Right lobe of liver (tissue), 6 donors: ENCODE results near the gene SLFN11. TPM values are rescaled to one million over a fixed set of nuclear protein-coding genes. Genes with fewer than 3 reads are reported as not detected.

Experiments used
- ATAC-seq, 4 donors: fragments of 200-7000 bp; cut with Tn5 transposase; one replicate each; pipeline ENCODE4 v1.9.1; 2020; ENCODE audit warnings: mild to moderate bottlenecking in 4 of 4, moderate library complexity in 4 of 4
- DNase-seq, 3 donors: peaks; one replicate each; pipeline ENCODE4 v3.0.0-alpha.2; 2020
- H3K27ac ChIP-seq, 3 donors: fragments of 200-600 bp; one replicate each; pipeline ENCODE4 v1.8.0; 2022
- H3K27me3 ChIP-seq, 2 donors: fragments of 200-600 bp; one replicate each; pipeline ENCODE4 v1.8.0; 2022
- H3K36me3 ChIP-seq, 4 donors: fragments of 200-600 bp; sonication (generic) in 1 of 4; one replicate each; pipeline versions ENCODE4 v1.5.1 to v1.8.0; 2017 to 2022; ENCODE audit warnings: control low read depth in 1 of 4
- H3K4me1 ChIP-seq, 4 donors: fragments of 200-600 bp; sonication (generic) in 1 of 4; one replicate each; pipeline versions ENCODE4 v1.5.1 to v1.8.0; 2017 to 2022; ENCODE audit warnings: control low read depth in 1 of 4
- H3K4me3 ChIP-seq, 3 donors: fragments of 200-600 bp; one replicate each; pipeline ENCODE4 v1.8.0; 2022
- H3K9me3 ChIP-seq, 4 donors: fragments of 200-600 bp; sonication (generic) in 1 of 4; one replicate each; pipeline versions ENCODE4 v1.5.1 to v1.8.0; 2017 to 2022; ENCODE audit warnings: control low read depth in 1 of 4
- POLR2A ChIP-seq: fragments of 450-650 bp; IDR thresholded peaks from one replicate; pipeline ENCODE4 v1.6.1; 2017; ENCODE audit warnings: antibody characterized with exemption, mild to moderate bottlenecking
- WGBS: methylation state at CpG from one replicate; pipeline ENCODE4 v1.1.6; 2018; ENCODE audit warnings: low coverage, low lambda C conversion rate; ENCODE audit not compliant: insufficient coverage; ENCODE audit errors: missing lambda C conversion rate; 5-methylcytosine and 5-hydroxymethylcytosine counted together
- intact Hi-C, 2 donors: fragments of 100-400 bp; cut with DNase I; formaldehyde crosslinking; loops; one replicate each; pipeline versions ENCODE4 v1.11.2 to v1.14.1; 2022
- total RNA-seq, 6 experiments: library from RNA; depleted of rRNA in 2 of 6; stranded (reverse); fragments of >200 nt in 2 of 6; fragmentation: NEBNext Ultra II Directional in 3 of 6; extraction: Animal tissue kit (Norgen Biotek cat#: 25700) in 3 of 6; gene quantifications; one replicate each; pipeline versions ENCODE4 v1.1.0 to v1.2.4, GENCODE V29; 2016 to 2023
- TF ChIP-seq, protein P1 (sequence below), 4 donors: fragments of 200-600 bp in 3 of 4; fragments of 450-650 bp in 1 of 4; IDR thresholded peaks; one replicate each; pipeline versions ENCODE4 v1.5.1 to v1.8.0; 2016 to 2022; ENCODE audit warnings: antibody characterized with exemption in 4 of 4, mild to moderate bottlenecking in 2 of 4
- donor health status: DM: no; HTN: yes; CAD: no.
- donor health status: DM: no; HTN: no; CAD: no.
- donor health status: DM: no; HTN: no; CAD: no.
- donor health status: DM: no; HTN: yes; CAD: no.
- donor health status: DM: no; HTN: yes; CAD: no.

The SLFN11 gene
- total RNA-seq, 6 experiments from 2014 or later: 1.4 to 8.9 (median 6.0) TPM

DNA sequence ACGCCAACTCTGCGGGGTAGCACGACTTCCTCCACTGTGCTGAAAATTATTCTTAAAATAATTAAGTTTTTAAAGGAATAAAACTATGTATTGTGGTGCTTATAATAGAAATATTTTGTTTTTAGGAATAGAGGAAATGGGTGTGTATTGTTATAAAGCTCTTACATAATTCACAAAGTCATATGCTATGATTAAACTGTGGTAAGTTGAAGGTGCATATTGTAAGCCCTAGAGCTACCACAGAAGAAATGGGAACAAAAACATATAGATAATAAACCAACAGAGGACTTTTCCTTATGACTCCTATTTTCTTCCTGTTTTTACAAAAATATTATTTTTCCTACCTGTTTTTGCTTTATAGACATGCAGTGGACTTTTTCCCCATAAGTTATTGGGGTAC is 4.3 kb upstream of the SLFN11 start:
- 55% methylated on average over 3 of the region's 3 CpGs for WGBS
- no peak overlapping the region for H3K4me3 ChIP-seq

DNA sequence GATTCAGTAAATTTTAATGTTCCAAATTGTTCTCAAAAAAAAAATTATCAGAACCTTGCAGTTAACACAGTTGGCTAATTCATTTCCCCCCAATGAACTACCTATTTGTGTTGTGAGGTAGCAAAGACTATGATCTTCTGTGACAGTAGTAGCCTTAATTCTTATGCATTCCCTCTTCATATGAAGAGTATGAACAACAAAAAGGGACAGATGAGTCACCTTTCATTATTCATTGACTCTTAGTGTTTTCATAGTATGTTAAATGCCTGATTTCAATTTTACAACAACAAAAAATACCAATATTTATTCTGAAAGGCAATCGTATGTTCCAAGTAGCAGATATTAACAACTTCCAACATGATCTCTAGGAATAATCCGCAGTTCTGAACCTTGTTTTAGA is 3.6 kb upstream of the SLFN11 start:
- H3K4me3 ChIP-seq: no peak overlapping the region
- no peaks in the 10 kb centered on the region for H3K4me1 ChIP-seq
- ATAC-seq (no peak), DNase-seq (no peak)
- 52% methylated on average over 2 of the region's 2 CpGs for WGBS
- intact Hi-C loops: no loop called here
- no peaks in the 10 kb centered on the region for H3K36me3 ChIP-seq
- TF ChIP-seq, protein P1, sequence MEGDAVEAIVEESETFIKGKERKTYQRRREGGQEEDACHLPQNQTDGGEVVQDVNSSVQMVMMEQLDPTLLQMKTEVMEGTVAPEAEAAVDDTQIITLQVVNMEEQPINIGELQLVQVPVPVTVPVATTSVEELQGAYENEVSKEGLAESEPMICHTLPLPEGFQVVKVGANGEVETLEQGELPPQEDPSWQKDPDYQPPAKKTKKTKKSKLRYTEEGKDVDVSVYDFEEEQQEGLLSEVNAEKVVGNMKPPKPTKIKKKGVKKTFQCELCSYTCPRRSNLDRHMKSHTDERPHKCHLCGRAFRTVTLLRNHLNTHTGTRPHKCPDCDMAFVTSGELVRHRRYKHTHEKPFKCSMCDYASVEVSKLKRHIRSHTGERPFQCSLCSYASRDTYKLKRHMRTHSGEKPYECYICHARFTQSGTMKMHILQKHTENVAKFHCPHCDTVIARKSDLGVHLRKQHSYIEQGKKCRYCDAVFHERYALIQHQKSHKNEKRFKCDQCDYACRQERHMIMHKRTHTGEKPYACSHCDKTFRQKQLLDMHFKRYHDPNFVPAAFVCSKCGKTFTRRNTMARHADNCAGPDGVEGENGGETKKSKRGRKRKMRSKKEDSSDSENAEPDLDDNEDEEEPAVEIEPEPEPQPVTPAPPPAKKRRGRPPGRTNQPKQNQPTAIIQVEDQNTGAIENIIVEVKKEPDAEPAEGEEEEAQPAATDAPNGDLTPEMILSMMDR (IDR thresholded peaks at IDR 0.05): no peak
- no peak for TF ChIP-seq POLR2A
- peaks cover 0 to 9% of the 10 kb centered on the region in 2 donors for H3K27me3 ChIP-seq
- H3K27ac ChIP-seq: no peak overlapping the region
- no peaks in the 10 kb centered on the region for H3K9me3 ChIP-seq

More for the DNA sequence above, 4.3 kb upstream of the SLFN11 start:
- ATAC-seq (no peak), DNase-seq (no peak)
- H3K4me1 ChIP-seq: no peaks in the 10 kb centered on the region
- TF ChIP-seq, protein P1 (IDR thresholded peaks at IDR 0.05): no peak
- TF ChIP-seq POLR2A: no peak
- intact Hi-C loops: no loop called here
- peaks cover 0 to 9% of the 10 kb centered on the region in 2 donors for H3K27me3 ChIP-seq
- H3K27ac ChIP-seq: no peak overlapping the region
- no peaks in the 10 kb centered on the region for H3K36me3 ChIP-seq
- no peaks in the 10 kb centered on the region for H3K9me3 ChIP-seq

DNA sequence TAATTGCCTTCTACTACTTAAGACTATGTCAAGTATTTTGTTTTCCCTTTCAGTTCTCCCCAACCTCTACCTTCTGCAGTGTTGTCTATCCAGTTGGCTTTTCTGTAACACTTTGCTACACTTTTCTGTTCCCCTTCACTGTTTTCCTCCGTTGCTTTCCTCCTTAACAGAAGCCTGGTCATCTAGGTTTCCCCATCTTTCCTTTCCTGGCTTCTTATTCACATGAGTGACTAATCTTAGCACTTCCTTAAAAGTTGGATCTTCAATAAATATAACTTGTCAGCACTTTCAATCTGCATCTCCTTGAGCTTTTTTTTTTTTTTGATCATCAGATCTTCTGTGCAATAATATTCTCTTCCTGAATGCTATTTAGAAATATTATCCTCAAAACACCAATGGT is 2.8 kb upstream of the SLFN11 start:
- Histone ChIP-seq H3K27me3 (peaks cover 0 to 16% of the 10 kb centered on the region in 2 donors), H3K36me3 (no peaks in the 10 kb centered on the region), H3K4me1 (no peaks in the 10 kb centered on the region), H3K4me3 (no peak overlapping the region), H3K9me3 (no peaks in the 10 kb centered on the region), H3K27ac (peak overlapping the region in 1 of 3 donors; percentile 34)
- no peak for TF ChIP-seq POLR2A
- ATAC-seq: no peak
- intact Hi-C loops: no loop called here
- WGBS: 8% methylated on average over 1 of the region's 1 CpG
- no peak for DNase-seq

DNA sequence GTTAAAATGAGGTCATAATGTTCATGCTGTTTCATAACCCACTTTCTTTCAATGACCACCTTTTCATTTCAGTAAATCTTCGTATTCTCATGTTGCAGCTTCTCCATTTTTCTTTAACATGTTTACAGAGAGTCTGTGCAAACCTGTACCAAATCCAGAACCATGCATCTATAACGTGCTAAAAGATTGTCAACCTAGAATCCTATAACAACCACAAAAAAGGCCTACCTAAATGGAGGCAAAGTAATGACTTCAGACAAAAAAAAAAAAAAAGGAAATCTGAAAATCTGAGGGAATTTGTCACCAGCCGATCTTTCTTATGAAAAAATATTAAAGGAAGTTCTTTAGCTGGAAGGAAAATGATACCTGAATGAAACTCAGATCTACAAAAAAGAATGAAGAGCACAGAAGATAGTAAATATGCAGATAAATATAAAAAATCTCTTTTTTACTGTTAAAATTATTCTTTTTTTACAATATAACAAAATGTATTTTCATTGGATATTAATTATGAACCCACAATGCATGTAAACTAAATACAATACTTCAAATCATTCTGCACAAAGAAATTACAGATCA is 1.4 kb upstream of the SLFN11 start:
- WGBS: 19% methylated on average over 3 of the region's 3 CpGs
- Histone ChIP-seq H3K4me1 (no peaks in the 10 kb centered on the region), H3K9me3 (no peaks in the 10 kb centered on the region), H3K27me3 (peaks cover 0 to 16% of the 10 kb centered on the region in 2 donors), H3K27ac (peak overlapping the region in 2 of 3 donors; percentile 63 to 88), H3K36me3 (no peaks in the 10 kb centered on the region), H3K4me3 (peak overlapping the region; percentile 32 to 43 (median 41))
- ATAC-seq (no peak), DNase-seq (no peak)
- TF ChIP-seq POLR2A: no peak
- intact Hi-C loops: no loop called here

DNA sequence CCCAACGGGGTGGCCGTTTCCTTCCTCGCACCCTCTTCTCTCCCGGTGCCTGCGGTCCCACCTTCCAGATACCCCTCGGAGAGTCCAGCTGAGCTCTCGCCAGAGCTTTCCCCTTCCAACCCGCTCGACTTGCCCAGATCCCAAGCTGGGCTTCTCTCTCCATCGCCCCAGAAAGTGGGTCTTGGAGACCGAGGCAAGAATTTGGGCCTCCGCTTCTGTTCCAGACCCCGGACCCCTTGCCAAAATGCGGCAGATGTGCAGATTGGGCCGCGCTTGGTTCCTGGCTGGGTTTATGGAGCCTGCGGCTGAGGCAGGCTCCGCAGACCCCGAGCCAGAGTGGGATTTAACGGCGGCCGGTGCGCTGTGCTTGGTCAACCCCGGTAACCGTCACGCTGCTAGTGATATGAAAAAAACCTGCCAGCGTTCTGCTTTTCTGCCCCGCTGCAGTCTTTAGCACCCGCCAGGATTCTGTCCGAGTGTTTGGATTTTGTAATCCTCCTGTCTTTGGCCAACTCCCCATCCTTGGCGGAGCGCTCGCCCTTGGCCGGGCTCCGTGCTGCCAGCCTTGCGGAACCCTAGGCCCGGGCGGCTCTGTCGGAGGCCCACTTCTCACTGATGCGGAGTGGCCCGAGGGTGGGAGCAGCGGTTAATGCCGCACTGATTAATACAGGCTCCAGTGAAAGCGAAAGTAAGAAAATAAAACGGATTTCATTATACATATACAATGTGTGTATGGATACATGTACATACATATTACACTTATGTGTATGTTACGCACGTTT is 754 bp upstream of the SLFN11 start:
- DNase-seq: peak; percentile 57 to 72 (median 63)
- intact Hi-C loops: no loop called here

More for the DNA sequence above, 754 bp upstream of the SLFN11 start:
- H3K27me3 ChIP-seq: peaks cover 0 to 16% of the 10 kb centered on the region in 2 donors
- H3K36me3 ChIP-seq: no peaks in the 10 kb centered on the region
- no peaks in the 10 kb centered on the region for H3K4me1 ChIP-seq
- peak overlapping the region; percentile 32 to 43 (median 41) for H3K4me3 ChIP-seq
- TF ChIP-seq POLR2A: no peak
- TF ChIP-seq, protein P1 (IDR thresholded peaks at IDR 0.05): no peak
- peak; percentile 69 to 83 (median 75) for ATAC-seq
- H3K9me3 ChIP-seq: no peaks in the 10 kb centered on the region
- peak overlapping the region; percentile 49 to 88 (median 63) for H3K27ac ChIP-seq
- under 1% methylated on average over 38 of the region's 47 CpGs for WGBS
